SK-N-MC (cell line): Measurements from ENCODE around the gene TYSND1.

Experiments used
- EZH2 ChIP-seq: fragments of 200-600 bp; sonication (generic); IDR thresholded peaks from one replicate; pipeline ENCODE4 v1.6.1; 2017; ENCODE audit warnings: antibody characterized with exemption
- POLR2AphosphoS5 ChIP-seq: IDR thresholded peaks from 2 replicates; pipeline ENCODE4 v1.6.1; 2012; ENCODE audit warnings: mild to moderate bottlenecking, low read depth, low read length, borderline replicate concordance

- TF ChIP-seq POLR2AphosphoS5 (no peak), EZH2 (no peak)
Measured at GRCh38 chr10:70097459-70097858, 49.0 kb downstream of the TYSND1 start.
